NCI-H1048 (cell line): ENCODE results near the gene PPM1N.

Experiments
- DNase-seq: peaks from one replicate; lab custom pipeline; 2025; lab: John Stamatoyannopoulos, UW

Gene PPM1N

DNA sequence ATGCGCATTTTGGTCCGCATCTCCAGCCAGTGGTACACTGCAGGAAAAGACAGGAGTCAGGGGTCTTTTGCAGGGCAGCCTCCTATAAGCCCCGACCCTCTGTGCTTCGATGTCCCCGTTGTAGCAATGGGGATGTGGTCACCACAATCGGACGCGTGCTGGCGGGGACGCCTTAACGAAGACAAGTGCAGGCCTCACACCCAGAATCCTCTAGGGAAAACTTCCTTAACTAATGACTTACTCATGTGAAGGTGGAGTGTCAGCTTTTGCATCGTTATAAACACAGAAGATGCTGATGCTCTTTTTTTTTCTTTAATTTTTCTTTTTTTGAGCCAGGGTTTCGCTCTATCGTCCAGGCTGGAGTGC is 31.2 kb downstream of the PPM1N start:
- no peak for DNase-seq

DNA sequence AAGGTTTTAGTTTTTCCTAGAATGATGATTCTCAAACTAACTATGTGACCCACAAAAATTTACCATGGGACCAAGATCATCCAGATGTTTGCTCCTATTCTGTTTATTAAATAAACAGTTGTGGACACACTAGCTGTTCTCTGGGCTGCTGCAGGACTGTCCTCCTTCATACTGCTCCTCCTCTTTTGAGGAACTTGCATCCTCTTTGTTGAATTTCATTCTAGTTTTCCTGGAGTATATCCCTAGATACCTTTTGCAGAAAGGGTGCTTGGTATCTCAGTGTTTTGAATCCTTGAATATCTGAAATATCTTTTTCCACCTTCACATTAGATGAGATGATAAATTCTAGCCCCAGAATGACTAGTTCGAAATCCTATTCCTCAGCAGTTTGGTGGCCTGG is 33.1 kb downstream of the PPM1N start:
- DNase-seq, result no peak

DNA sequence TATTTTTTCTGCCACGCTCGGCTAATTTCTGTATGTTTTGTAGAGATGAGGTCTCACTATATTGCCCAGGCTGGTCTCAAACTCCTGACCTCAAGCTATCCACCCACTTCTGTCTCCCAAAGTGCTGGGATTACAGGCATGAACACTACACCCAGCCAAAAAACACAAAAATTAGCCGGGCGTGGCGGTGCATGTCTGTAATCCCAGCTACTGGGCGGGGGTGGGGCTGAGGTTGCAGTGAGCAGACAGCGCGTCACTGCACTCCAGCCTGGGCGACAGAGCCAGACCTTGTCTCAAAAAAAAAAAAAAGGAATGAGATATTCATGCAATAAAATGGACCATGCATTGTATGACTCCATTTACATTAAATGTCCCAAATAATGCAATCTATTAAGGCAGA is 41.2 kb downstream of the PPM1N start:
- no peak for DNase-seq

DNA sequence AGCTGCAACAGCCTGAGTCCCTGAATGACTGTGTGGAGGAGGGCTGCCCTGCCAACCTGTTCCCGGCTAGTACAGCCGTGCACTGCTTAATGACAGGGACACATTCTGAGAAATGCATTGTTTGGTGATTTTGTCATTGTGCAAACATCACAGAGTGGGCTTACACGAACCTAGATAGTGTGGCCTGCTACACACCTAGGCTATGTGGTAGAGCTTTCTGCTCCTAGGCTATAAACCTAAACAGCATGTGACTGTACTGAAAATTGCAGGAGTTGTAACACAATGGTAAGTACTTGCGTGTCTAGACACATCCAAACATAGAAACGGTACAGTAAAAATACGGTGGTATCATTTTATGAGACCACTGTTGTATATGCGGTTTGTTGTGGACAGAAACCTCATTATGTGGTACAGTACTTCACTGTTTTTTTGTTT is 44.0 kb downstream of the PPM1N start:
- no peak for DNase-seq

DNA sequence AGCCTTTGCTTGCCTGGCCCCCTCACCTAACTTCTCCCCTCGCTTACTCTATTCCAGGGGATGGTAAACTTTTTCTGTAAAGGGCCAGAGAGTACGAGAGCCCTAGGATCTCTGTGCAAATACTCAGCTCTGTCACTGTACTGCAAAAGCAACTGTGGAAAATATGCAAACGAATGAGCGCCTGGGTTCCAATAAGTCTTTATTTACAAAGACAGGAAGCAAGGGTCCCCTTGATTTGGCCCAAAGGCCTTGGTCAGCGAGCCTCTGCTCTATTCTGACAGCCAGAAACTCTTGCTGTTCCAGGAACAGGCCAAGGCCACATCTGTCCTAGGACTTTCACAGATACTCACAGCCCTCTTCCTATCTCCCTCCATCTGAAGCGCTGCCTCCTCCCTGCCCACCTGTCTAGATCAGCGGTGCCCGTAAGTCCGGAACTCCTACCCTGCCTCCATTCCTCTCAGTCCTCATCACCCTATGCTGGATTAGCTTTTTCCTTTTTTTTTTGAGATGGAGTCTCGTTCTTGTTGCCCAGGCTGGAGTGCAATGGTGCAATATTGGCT is 49.0 kb downstream of the PPM1N start:
- no peak for DNase-seq

DNA sequence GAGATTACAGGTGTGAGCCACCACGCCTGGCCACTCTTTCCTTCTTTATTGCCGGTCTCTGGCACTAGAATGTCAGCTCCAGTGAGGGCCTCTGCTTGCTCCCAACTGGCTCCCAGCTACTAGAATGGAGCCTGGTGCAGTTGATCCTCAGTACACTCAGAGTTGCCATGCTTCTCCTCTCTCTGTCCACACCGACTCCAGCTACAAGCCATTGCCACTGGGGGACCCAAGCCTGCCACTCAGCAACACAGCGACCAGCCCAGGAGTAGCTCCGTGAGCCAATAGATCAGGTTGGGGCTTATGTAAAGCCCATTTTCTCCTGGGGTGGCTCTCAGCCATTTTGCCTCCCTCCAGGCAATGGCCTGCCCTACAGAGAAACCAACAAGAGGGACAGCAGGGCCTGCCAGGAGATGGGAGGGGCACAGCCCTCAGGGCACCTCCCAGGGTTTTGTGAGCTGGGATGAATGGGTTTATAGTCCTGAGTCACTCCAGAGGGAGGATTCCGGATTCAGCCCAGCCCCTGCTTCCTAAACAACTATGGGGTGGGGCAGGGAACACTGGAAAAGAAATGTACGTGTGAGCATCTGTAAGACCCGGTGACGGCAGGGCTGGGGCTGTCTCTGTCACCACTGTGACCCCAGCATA is 49.8 kb downstream of the PPM1N start:
- DNase-seq, result no peak
